CD4-positive, alpha-beta T cell (primary cell): ENCODE results near the gene TAGLN2. TPM values are rescaled to one million over a fixed set of nuclear protein-coding genes. Genes with fewer than 3 reads are reported as not detected.

Source experiments
- ATAC-seq: fragments of 200-7000 bp; cut with Tn5 transposase; one replicate; pipeline ENCODE4 v1.10.0; 2022; ENCODE audit warnings: mild to moderate bottlenecking; ENCODE audit not compliant: poor library complexity
- CTCF ChIA-PET: fragments of 350-600 bp; sonication (Branson Sonifier 250); formaldehyde crosslinking; loops from one replicate; lab custom pipeline; 2021; ENCODE audit warnings: antibody characterized with exemption, inconsistent platforms; lab: Charles Lee
- POLR2A ChIA-PET: fragments of 350-600 bp; sonication (Branson Sonifier 250); formaldehyde crosslinking; loops from one replicate; lab custom pipeline; 2021; ENCODE audit warnings: antibody characterized with exemption, inconsistent platforms; lab: Charles Lee
- DNase-seq, 14 experiments: peaks; one replicate each; pipeline ENCODE4 v3.0.0-alpha.2; 2013 to 2020; ENCODE audit warnings: mixed read lengths in 2 of 14
- H3K27ac ChIP-seq, 2 donors: one replicate each; pipeline versions ENCODE4 v1.5.1 to v1.7.0; 2013; ENCODE audit warnings: low read length in 2 of 2, low read depth in 1 of 2, mild to moderate bottlenecking in 1 of 2
- H3K27me3 ChIP-seq, 2 experiments: 1 replicate in 1 of 2; 2 replicates in 1 of 2; pipeline versions ENCODE4 v1.6.1 to v1.7.0; 2013; ENCODE audit warnings: low read length in 2 of 2, control low read depth in 1 of 2, mild to moderate bottlenecking in 1 of 2, moderate library complexity in 1 of 2; ENCODE audit not compliant: insufficient read depth in 2 of 2, control insufficient read depth in 1 of 2
- H3K36me3 ChIP-seq: one replicate; pipeline ENCODE4 v1.6.1; 2013; ENCODE audit warnings: low read length, control low read depth; ENCODE audit not compliant: insufficient read depth
- H3K4me1 ChIP-seq: one replicate; pipeline ENCODE4 v1.6.1; 2013; ENCODE audit warnings: low read length, control low read depth; ENCODE audit not compliant: insufficient read depth
- H3K4me3 ChIP-seq: one replicate; pipeline ENCODE4 v1.5.1; 2013; ENCODE audit warnings: mild to moderate bottlenecking, low read length, moderate library complexity
- H3K9me3 ChIP-seq, 2 experiments: 1 replicate in 1 of 2; 2 replicates in 1 of 2; pipeline versions ENCODE4 v1.6.1 to v1.7.0; 2013; ENCODE audit warnings: low read length in 2 of 2, mild to moderate bottlenecking in 2 of 2, control low read depth in 1 of 2, moderate library complexity in 1 of 2; ENCODE audit not compliant: control insufficient read depth in 1 of 2, insufficient read depth in 1 of 2
- H3K27ac Mint-ChIP-seq: one replicate; pipeline ENCODE4 v1.8.0; 2020; ENCODE audit warnings: mixed read lengths
- H3K27me3 Mint-ChIP-seq: one replicate; pipeline ENCODE4 v1.8.0; 2021; ENCODE audit warnings: mixed read lengths
- H3K36me3 Mint-ChIP-seq: one replicate; pipeline ENCODE4 v1.8.0; 2021; ENCODE audit warnings: low read depth, mixed read lengths
- H3K4me1 Mint-ChIP-seq: one replicate; pipeline ENCODE4 v1.8.0; 2021; ENCODE audit warnings: low read depth, mixed read lengths
- H3K4me3 Mint-ChIP-seq: one replicate; pipeline ENCODE4 v1.8.0; 2020; ENCODE audit warnings: mild to moderate bottlenecking, mixed read lengths
- H3K9me3 Mint-ChIP-seq: one replicate; pipeline ENCODE4 v1.8.0; 2020; ENCODE audit warnings: mixed read lengths
- CTCF ChIP-seq: fragments of 200-600 bp; IDR thresholded peaks from one replicate; pipeline ENCODE4 v1.8.0; 2022; ENCODE audit warnings: antibody characterized with exemption, mild to moderate bottlenecking
- intact Hi-C, 2 experiments: fragments of 100-400 bp; cut with DNase I in 1 of 2; cut with micrococcal nuclease in 1 of 2; formaldehyde crosslinking; loops; one replicate each; pipeline versions ENCODE4 v1.15.1 to v1.9.0; 2023 to 2025; cut with DNase I, micrococcal nuclease
- total RNA-seq, 174 experiments: library from RNA in 2 of 174; stranded (reverse) in 2 of 174; gene quantifications; one replicate each; pipeline ENCODE4 v1.2.3 and lab custom pipeline; 2021 to 2026

The TAGLN2 gene
- total RNA-seq, 2 experiments from 2014 or later = 301 to 311 TPM

GRCh38 chr1:159958719-159959380 is 33.5 kb upstream of the TAGLN2 start:
- Mint-ChIP-seq H3K27ac (no peak overlapping the region), H3K27me3 (peaks cover 4% of the 10 kb centered on the region), H3K4me1 (no peaks in the 10 kb centered on the region), H3K9me3 (no peaks in the 10 kb centered on the region), H3K4me3 (no peak overlapping the region), H3K36me3 (no peaks in the 10 kb centered on the region)
- ChIA-PET POLR2A (no interaction called here), CTCF (no interaction called here)
- ATAC-seq (no peak), DNase-seq (no peak)
- H3K36me3 ChIP-seq = no peaks in the 10 kb centered on the region
- TF ChIP-seq CTCF = no peak
- intact Hi-C loops = no loop called here
- H3K4me1 ChIP-seq = no peaks in the 10 kb centered on the region
- H3K27ac ChIP-seq = no peak overlapping the region
- peaks cover 4 to 7% of the 10 kb centered on the region in 2 experiments for H3K27me3 ChIP-seq
- H3K9me3 ChIP-seq = no peaks in the 10 kb centered on the region
- H3K4me3 ChIP-seq = no peak overlapping the region

GRCh38 chr1:159957824-159958268 is 32.5 kb upstream of the TAGLN2 start:
- DNase-seq (no peak), ATAC-seq (no peak)
- no peak overlapping the region for H3K27ac Mint-ChIP-seq
- no peaks in the 10 kb centered on the region for H3K4me1 Mint-ChIP-seq
- H3K4me3 Mint-ChIP-seq = no peak overlapping the region
- POLR2A ChIA-PET = no interaction called here
- CTCF ChIA-PET = interaction anchor here (0.5 to 1.1 kb wide), 2 partner anchors 49 to 67 kb away, joined by 3 read pairs; no protein-coding TSS in a partner anchor
- Histone ChIP-seq H3K27ac (no peak overlapping the region), H3K4me1 (no peaks in the 10 kb centered on the region), H3K4me3 (no peak overlapping the region), H3K36me3 (no peaks in the 10 kb centered on the region), H3K9me3 (no peaks in the 10 kb centered on the region), H3K27me3 (peaks cover 4 to 17% of the 10 kb centered on the region in 2 experiments)
- intact Hi-C loops = no loop called here
- TF ChIP-seq CTCF = no peak
- no peaks in the 10 kb centered on the region for H3K9me3 Mint-ChIP-seq
- H3K36me3 Mint-ChIP-seq = no peaks in the 10 kb centered on the region
- peaks cover 4% of the 10 kb centered on the region for H3K27me3 Mint-ChIP-seq

GRCh38 chr1:159955456-159955855 is 30.1 kb upstream of the TAGLN2 start:
- H3K4me1 Mint-ChIP-seq = no peaks in the 10 kb centered on the region
- CTCF ChIA-PET = no interaction called here
- no peaks in the 10 kb centered on the region for H3K9me3 Mint-ChIP-seq
- no peak overlapping the region for H3K27ac Mint-ChIP-seq
- H3K9me3 ChIP-seq = no peaks in the 10 kb centered on the region
- no peaks in the 10 kb centered on the region for H3K36me3 ChIP-seq
- ATAC-seq (no peak), DNase-seq (no peak)
- intact Hi-C loops = no loop called here
- H3K4me1 ChIP-seq = no peaks in the 10 kb centered on the region
- H3K4me3 ChIP-seq = no peak overlapping the region
- peaks cover 0 to 30% of the 10 kb centered on the region in 2 experiments for H3K27me3 ChIP-seq
- peaks cover 18% of the 10 kb centered on the region for H3K27me3 Mint-ChIP-seq
- H3K4me3 Mint-ChIP-seq = no peak overlapping the region
- no peak overlapping the region for H3K27ac ChIP-seq
- no peak for TF ChIP-seq CTCF
- POLR2A ChIA-PET = interaction anchor here (0.7 to 1.2 kb wide), 3 partner anchors 10 to 32 kb away, joined by 3 to 4 read pairs (median 3); partner anchors contain the start of gene IGSF9
- no peaks in the 10 kb centered on the region for H3K36me3 Mint-ChIP-seq
